K562 (cell line): ENCODE data around the gene PPIL1.
A peak's percentile ranks its signal among the peaks of the same experiment; 100 is the strongest.

ENCODE experiments used
- HMG20A ChIP-seq: fragments of 450-650 bp; formaldehyde crosslinking; conservative IDR thresholded peaks from 2 replicates; pipeline ENCODE4 v1.4.0; 2020; ENCODE audit warnings: mild to moderate bottlenecking, mixed read lengths
- HMGXB4 ChIP-seq: sonication (generic); formaldehyde crosslinking; IDR thresholded peaks from 2 replicates; pipeline ENCODE4 v1.8.1; 2023; ENCODE audit warnings: mild to moderate bottlenecking, missing genetic modification reagents
- RB1 ChIP-seq: fragments of 450-650 bp; IDR thresholded peaks from 2 replicates; pipeline ENCODE4 v1.6.1; 2017; ENCODE audit warnings: low read depth, mild to moderate bottlenecking
- RNF2 ChIP-seq: sonication (generic); IDR thresholded peaks from 2 replicates; pipeline ENCODE4 v1.6.1; 2016
- TBP ChIP-seq: optimal IDR thresholded peaks from 2 replicates; pipeline ENCODE3; 2011; ENCODE audit warnings: low read depth, low read length, improper control_type of control experiment
- ZNF518B ChIP-seq: fragments of 250-450 bp; sonication (Bioruptor Pico); IDR thresholded peaks from 2 replicates; pipeline ENCODE4 v1.5.0; 2021; ENCODE audit warnings: mild to moderate bottlenecking, moderate library complexity
- ZNF592 ChIP-seq: fragments of 450-650 bp; IDR thresholded peaks from 2 replicates; pipeline ENCODE4 v1.6.1; 2017; ENCODE audit warnings: antibody characterized with exemption, mild to moderate bottlenecking
- ZNF644 ChIP-seq: fragments of 200-800 bp; sonication (Bioruptor generic); IDR thresholded peaks from 2 replicates; pipeline ENCODE4 v1.6.1; 2016; ENCODE audit warnings: low read depth, missing genetic modification characterization, missing compliant biosample characterization

- peak; percentile 79 for TF ChIP-seq RB1
- no peak for TF ChIP-seq TBP
- no peak for TF ChIP-seq HMG20A
- TF ChIP-seq ZNF592 = no peak
- TF ChIP-seq RNF2 = no peak
- TF ChIP-seq ZNF644 = no peak
- no peak for TF ChIP-seq HMGXB4 (CRISPR knock-in tag)
- no peak for TF ChIP-seq ZNF518B (CRISPR knock-in tag)
Measured at GRCh38 chr6:36839749-36840431, 34.7 kb downstream of the PPIL1 start.
